Body of pancreas (tissue), 4 donors: ENCODE results near the gene PIK3AP1. TPM values are rescaled to one million over a fixed set of nuclear protein-coding genes. Genes with fewer than 3 reads are reported as not detected.
"Not testable (repeated sequence)": the region's sequence is repeated elsewhere in the genome, so short reads cannot be mapped to it uniquely, and the experiment has no call there.

ENCODE experiments used
- ATAC-seq: fragments of 150-250 bp; one replicate; pipeline ENCODE4 v1.9.1; 2016
- DNase-seq, 4 donors: peaks; one replicate each; pipeline ENCODE4 v3.0.0-alpha.2; 2019
- H3K27ac ChIP-seq, 4 donors: fragments of 200-600 bp; sonication (generic); 1 replicate in 3 of 4; 2 replicates in 1 of 4; pipeline versions ENCODE4 v1.5.1 to v1.6.1; 2016 to 2019; ENCODE audit warnings: mild to moderate bottlenecking in 1 of 4, mixed read lengths in 1 of 4, moderate library complexity in 1 of 4
- H3K27me3 ChIP-seq, 2 donors: fragments of 200-600 bp; sonication (generic); one replicate each; pipeline ENCODE4 v1.6.0; 2016; ENCODE audit warnings: mild to moderate bottlenecking in 1 of 2
- H3K36me3 ChIP-seq, 2 donors: fragments of 200-600 bp; sonication (generic); replicated peaks in 1 of 2; 2 replicates each; pipeline ENCODE4 v1.5.1; 2016; ENCODE audit warnings: low read depth in 2 of 2; ENCODE audit not compliant: insufficient read depth in 1 of 2
- H3K4me1 ChIP-seq: fragments of 200-600 bp; sonication (generic); one replicate; pipeline ENCODE4 v1.6.0; 2016
- H3K4me3 ChIP-seq, 2 donors: fragments of 200-600 bp; sonication (generic); 1 replicate in 1 of 2; 2 replicates in 1 of 2; pipeline ENCODE4 v1.5.1; 2016 to 2019
- H3K9me3 ChIP-seq, 3 donors: fragments of 200-600 bp; sonication (generic); 1 replicate in 2 of 3; 2 replicates in 1 of 3; pipeline ENCODE4 v1.5.1; 2016
- POLR2A ChIP-seq, 3 donors: fragments of 450-650 bp; IDR thresholded peaks; one replicate each; pipeline ENCODE4 v1.6.1; 2016; ENCODE audit warnings: antibody characterized with exemption in 3 of 3, mild to moderate bottlenecking in 2 of 3
- WGBS, 2 donors: methylation state at CpG; one replicate each; pipeline ENCODE4 v1.1.5; 2017; 5-methylcytosine and 5-hydroxymethylcytosine counted together
- intact Hi-C: fragments of 100-400 bp; cut with DNase I; formaldehyde crosslinking; loops from one replicate; pipeline ENCODE4 v1.15.1; 2023
- total RNA-seq, 2 donors: library from RNA; depleted of rRNA; stranded (reverse); fragments of >200 nt; gene quantifications; one replicate each; pipeline ENCODE4 v1.1.0, GENCODE V29; 2016
- TF ChIP-seq, protein P1 (sequence below), 7 experiments: fragments of 450-650 bp in 4 of 7; fragments of 200-600 bp in 3 of 7; sonication (generic) in 3 of 7; IDR thresholded peaks; one replicate each; pipeline ENCODE4 v1.5.1; 2016 to 2019; ENCODE audit warnings: antibody characterized with exemption in 7 of 7

PIK3AP1 gene
- total RNA-seq, 2 donors from 2014 or later = 28.0 to 37.2 TPM

GRCh38 chr10:96681524-96681923 is 38.8 kb downstream of the PIK3AP1 start:
- Histone ChIP-seq H3K27ac (peak overlapping the region in 2 of 4 donors; percentile 11 to 46), H3K9me3 (no peaks in the 10 kb centered on the region), H3K4me1 (peaks cover 44% of the 10 kb centered on the region), H3K36me3 (no peaks in the 10 kb centered on the region), H3K4me3 (no peak overlapping the region), H3K27me3 (no peaks in the 10 kb centered on the region)
- 80 to 89% methylated on average over 3 of the region's 3 CpGs for WGBS, 2 donors
- DNase-seq (no peak), ATAC-seq (no peak)
- intact Hi-C loops = no loop called here
- TF ChIP-seq, protein P1, sequence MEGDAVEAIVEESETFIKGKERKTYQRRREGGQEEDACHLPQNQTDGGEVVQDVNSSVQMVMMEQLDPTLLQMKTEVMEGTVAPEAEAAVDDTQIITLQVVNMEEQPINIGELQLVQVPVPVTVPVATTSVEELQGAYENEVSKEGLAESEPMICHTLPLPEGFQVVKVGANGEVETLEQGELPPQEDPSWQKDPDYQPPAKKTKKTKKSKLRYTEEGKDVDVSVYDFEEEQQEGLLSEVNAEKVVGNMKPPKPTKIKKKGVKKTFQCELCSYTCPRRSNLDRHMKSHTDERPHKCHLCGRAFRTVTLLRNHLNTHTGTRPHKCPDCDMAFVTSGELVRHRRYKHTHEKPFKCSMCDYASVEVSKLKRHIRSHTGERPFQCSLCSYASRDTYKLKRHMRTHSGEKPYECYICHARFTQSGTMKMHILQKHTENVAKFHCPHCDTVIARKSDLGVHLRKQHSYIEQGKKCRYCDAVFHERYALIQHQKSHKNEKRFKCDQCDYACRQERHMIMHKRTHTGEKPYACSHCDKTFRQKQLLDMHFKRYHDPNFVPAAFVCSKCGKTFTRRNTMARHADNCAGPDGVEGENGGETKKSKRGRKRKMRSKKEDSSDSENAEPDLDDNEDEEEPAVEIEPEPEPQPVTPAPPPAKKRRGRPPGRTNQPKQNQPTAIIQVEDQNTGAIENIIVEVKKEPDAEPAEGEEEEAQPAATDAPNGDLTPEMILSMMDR (IDR thresholded peaks at IDR 0.05) = no peak
- no peak for TF ChIP-seq POLR2A (IDR thresholded peaks at IDR 0.05)

DNA sequence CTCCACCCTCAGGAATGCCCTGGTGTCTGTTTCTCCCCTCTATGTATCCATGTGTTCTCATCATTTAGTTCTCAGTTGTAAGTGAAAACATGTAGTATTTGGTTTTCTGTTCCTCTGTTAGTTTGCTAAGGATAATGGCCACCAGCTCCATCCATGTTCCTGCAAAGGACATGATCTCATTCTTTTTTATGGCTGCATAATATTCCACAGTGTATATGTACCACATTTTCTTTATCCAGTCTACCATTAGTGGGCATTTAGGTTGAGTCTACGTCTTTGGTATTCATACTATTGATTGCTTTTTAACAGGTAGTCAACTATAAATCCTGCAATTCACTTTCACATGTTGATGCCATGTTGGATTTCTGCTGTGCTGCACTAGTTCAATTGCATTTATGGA is 39.9 kb downstream of the PIK3AP1 start:
- WGBS, 2 donors = 86 to 96% methylated on average over 1 of the region's 1 CpG
- DNase-seq, H3K9me3 ChIP-seq, H3K27me3 ChIP-seq, ATAC-seq, intact Hi-C loops, H3K36me3 ChIP-seq, H3K4me3 ChIP-seq: not testable (repeated sequence)
- H3K27ac ChIP-seq = peak overlapping the region in 2 of 4 donors; percentile 11 to 46
- H3K4me1 ChIP-seq = peaks cover 55% of the 10 kb centered on the region

DNA sequence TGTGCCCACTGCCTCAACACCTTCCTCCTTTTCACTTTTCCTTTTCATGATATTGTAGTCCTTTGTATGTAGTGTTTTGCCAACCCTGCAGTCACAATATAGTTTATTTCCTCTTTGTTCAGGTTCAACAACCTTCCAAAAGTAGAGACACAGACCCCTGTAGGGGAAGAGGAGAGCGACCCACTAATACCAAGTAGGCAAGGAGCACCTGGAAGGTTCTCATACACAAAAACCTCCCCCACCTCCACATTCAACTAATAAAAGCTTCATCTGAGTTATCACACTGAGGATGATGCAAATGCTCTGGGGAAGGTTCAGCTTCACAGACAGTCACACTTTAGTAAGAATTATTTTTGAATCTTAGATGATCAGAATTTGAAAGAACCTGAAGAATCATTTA is 41.6 kb downstream of the PIK3AP1 start:
- Histone ChIP-seq H3K4me3 (no peak overlapping the region), H3K36me3 (no peaks in the 10 kb centered on the region), H3K9me3 (no peaks in the 10 kb centered on the region), H3K27me3 (no peaks in the 10 kb centered on the region), H3K4me1 (peaks cover 72% of the 10 kb centered on the region), H3K27ac (peak overlapping the region in 1 of 4 donors; percentile 41)
- intact Hi-C loops = no loop called here
- ATAC-seq (no peak), DNase-seq (no peak)
- WGBS, 2 donors = 28 to 56% methylated on average over 1 of the region's 1 CpG
- TF ChIP-seq, protein P1 (IDR thresholded peaks at IDR 0.05) = no peak
- no peak for TF ChIP-seq POLR2A (IDR thresholded peaks at IDR 0.05)

DNA sequence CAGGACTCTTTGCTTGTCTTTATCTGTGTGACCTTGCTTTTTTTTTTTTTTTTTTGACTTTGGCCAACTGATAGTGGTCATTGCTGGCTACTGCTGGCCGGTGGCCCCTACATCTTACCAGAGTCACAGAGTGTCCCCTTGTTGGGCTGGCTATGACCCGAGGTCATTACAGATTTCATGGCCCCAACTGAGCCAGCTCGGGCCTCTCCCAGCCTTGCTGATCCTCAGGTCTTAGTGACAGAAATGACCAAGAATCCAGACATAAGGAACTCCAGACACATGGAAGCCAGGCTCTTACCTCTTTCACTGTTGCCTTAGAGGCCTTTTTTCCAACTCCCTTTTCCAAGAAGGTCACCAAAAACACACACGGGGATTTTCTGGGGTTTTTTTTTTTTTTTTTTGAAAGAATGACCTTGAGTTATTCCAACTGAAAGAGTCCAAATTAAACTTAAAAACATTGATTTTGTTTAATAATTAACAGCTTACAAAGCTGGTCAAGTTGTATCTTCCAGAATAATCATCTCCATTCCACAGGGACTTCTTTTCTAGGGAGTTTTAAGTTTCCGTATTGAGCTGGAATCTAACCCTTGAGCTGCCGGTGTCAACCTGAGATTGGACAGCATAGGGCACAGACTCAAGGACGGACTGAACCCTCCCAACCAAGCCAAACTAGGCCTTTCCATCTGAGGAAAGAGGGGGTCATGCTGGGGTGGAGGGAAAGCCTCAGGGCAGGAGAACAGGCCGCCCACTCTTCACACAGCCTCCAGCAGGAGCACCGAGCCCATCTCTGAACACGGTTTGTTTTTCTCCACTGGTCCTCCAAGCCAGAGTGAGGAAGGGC is 43.8 kb downstream of the PIK3AP1 start:
- no peaks in the 10 kb centered on the region for H3K27me3 ChIP-seq
- H3K27ac ChIP-seq = peak overlapping the region; percentile 75 to 93 (median 85)
- WGBS, 2 donors = 13 to 26% methylated on average over 8 to 10 of the region's 10 CpGs
- DNase-seq (peak in 3 of 4 donors; percentile 26 to 50 (median 42)), ATAC-seq (peak; percentile 45)
- intact Hi-C loops = no loop called here
- TF ChIP-seq POLR2A (IDR thresholded peaks at IDR 0.05) = no peak
- TF ChIP-seq, protein P1 (IDR thresholded peaks at IDR 0.05) = no peak
- no peaks in the 10 kb centered on the region for H3K9me3 ChIP-seq
- peaks cover 87% of the 10 kb centered on the region for H3K4me1 ChIP-seq
- no peaks in the 10 kb centered on the region for H3K36me3 ChIP-seq
- no peak overlapping the region for H3K4me3 ChIP-seq

DNA sequence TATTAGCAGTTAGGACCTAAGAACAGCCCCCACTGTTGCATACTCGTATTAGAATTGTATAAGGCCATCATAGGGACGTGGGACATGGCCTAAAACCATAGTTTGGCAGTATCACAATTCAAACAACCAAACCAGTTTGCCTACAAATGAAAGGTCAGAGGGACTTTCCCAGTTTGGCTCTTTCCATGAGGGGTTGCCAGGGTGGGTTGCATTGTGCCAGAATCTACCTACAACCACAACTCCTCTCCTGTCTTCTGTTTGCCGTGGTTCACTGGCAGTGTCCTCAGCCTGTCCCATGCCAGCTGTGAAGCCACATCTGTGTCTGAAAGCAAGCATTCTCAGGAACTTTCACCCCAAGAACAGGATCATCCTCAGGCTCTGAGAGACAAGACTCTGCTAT is 44.5 kb downstream of the PIK3AP1 start:
- intact Hi-C loops = no loop called here
- no peak for TF ChIP-seq POLR2A (IDR thresholded peaks at IDR 0.05)
- TF ChIP-seq, protein P1 (IDR thresholded peaks at IDR 0.05) = no peak
- no peaks in the 10 kb centered on the region for H3K9me3 ChIP-seq
- no peak overlapping the region for H3K4me3 ChIP-seq
- 12 to 37% methylated on average over 3 of the region's 3 CpGs for WGBS, 2 donors
- H3K36me3 ChIP-seq = no peaks in the 10 kb centered on the region
- H3K27ac ChIP-seq = peak overlapping the region; percentile 74 to 93 (median 85)
- DNase-seq (peak; percentile 39 to 80 (median 52)), ATAC-seq (peak; percentile 49)
- H3K27me3 ChIP-seq = no peaks in the 10 kb centered on the region
- H3K4me1 ChIP-seq = peaks cover 87% of the 10 kb centered on the region
